Fibroblast of villous mesenchyme (primary cell): Measurements from ENCODE around the gene RAD51. TPM values are rescaled to one million over a fixed set of nuclear protein-coding genes. Genes with fewer than 3 reads are reported as not detected.

Source experiments
- DNase-seq: peaks from one replicate; pipeline ENCODE4 v3.0.0-alpha.2; 2010; ENCODE audit warnings: low read depth
- H3K4me3 ChIP-seq: 2 replicates; pipeline ENCODE4 v1.5.1; 2011; ENCODE audit warnings: low read depth, mild to moderate bottlenecking, low read length
- total RNA-seq: library from RNA; depleted of rRNA; stranded (reverse); fragments of >200 nt; gene quantifications from 2 replicates; pipeline ENCODE4 v1.2.3, GENCODE V29; 2012
- TF ChIP-seq, protein P1 (sequence below): IDR thresholded peaks from 2 replicates; pipeline ENCODE4 v1.5.1; 2012; ENCODE audit warnings: low read depth, mild to moderate bottlenecking, low read length; ENCODE audit not compliant: insufficient read depth

RAD51 gene
- total RNA-seq, 1 donor = 3.5 TPM

DNA sequence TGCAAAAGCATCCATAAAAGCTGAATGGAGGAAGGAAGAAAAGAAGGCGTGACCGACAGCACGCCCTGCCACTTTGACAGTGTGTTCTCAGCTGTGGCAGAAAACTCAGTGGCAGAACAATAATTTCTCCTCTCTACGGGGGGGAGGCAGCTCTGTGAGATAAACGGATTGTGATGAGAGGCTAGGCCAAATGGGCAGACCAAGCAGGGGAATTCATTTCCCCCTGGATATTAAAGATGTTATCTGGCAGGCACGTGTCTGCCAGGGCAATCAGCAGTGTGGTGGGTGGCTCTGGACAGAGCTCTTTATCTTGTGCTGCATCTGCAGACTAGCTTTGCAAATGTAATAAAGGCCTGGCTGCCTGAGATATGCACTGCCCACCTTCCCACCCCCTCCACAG is 62.0 kb downstream of the RAD51 start:
- DNase-seq = no peak
- H3K4me3 ChIP-seq = no peak overlapping the region

DNA sequence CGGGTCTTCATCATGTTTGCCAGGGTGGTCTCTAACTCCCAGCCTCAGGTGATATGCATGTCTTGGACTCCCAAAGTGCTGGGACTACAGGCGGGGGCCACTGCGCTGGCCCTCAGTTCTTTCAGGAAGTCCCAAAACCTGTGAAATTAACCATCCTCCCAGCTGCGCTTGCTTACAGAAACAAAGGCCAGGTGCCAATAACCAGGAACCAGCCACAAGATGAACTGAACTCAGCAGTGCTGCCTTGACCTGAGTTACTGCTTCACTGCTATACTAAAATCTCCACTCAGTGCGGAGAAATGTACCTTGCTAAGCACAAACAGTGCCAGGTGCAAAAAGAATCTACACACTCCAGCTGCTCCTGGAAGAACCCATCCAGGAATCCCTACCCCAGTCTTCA is 65.0 kb downstream of the RAD51 start:
- no peak overlapping the region for H3K4me3 ChIP-seq
- TF ChIP-seq, protein P1, sequence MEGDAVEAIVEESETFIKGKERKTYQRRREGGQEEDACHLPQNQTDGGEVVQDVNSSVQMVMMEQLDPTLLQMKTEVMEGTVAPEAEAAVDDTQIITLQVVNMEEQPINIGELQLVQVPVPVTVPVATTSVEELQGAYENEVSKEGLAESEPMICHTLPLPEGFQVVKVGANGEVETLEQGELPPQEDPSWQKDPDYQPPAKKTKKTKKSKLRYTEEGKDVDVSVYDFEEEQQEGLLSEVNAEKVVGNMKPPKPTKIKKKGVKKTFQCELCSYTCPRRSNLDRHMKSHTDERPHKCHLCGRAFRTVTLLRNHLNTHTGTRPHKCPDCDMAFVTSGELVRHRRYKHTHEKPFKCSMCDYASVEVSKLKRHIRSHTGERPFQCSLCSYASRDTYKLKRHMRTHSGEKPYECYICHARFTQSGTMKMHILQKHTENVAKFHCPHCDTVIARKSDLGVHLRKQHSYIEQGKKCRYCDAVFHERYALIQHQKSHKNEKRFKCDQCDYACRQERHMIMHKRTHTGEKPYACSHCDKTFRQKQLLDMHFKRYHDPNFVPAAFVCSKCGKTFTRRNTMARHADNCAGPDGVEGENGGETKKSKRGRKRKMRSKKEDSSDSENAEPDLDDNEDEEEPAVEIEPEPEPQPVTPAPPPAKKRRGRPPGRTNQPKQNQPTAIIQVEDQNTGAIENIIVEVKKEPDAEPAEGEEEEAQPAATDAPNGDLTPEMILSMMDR = no peak
- no peak for DNase-seq

More for the DNA sequence above, 62.0 kb downstream of the RAD51 start:
- TF ChIP-seq, protein P1 = no peak

DNA sequence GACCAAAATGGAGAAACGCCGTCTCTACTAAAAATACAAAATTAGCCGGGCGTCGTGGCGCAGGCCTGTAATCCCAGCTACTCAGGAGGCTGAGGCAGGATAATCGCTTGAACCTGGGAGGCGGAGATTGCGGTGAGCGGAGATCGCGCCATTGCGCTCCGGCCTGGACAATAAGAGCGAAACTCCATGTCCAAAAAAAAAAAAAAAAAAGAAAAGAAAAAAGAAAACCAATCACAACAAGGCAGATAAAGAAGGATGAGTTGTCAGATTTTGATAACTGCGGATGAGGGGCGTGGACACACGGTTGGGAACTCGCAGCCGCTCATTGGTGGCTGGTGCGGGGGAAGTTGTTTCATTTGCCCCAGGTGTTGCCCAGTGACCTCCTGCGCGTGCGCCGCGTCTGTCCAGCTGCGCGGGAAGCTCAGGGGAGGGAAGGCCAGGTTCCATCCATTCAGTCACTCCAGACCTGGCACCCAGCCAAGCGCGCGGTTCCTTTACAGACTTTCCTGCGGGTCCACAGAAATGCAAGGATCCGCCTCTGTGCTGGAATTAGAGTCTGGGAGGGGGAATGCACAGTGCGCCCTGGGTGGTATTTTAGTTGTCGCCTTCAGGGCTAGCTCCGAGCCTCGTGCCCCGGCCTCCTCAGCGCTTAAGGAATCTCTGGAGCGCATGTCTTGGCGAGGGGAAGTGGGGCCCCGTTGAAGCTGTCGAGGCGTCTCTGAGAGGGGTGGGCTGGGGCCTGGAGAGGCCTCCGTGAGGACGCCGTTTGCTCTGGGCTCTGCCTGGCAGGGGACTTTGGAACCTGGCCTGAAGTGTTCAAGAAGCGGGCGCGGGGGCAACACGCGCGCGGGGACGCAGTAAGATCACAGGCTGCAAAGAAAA is 68.2 kb downstream of the RAD51 start:
- DNase-seq = peak; percentile 54
- TF ChIP-seq, protein P1 = no peak

GRCh38 chr15:40763801-40764628 is 69.0 kb downstream of the RAD51 start, which contains the start of gene GCHFR:
TSS of gene GCHFR (plus strand) at chr15:40764068. CDS start at chr15:40764181, 113 bp downstream.
- peak within 1 kb of the TSS; percentile 65 for H3K4me3 ChIP-seq
- TF ChIP-seq, protein P1 = peak; percentile 32
- DNase-seq = peak; percentile 66

More for the DNA sequence above, 68.2 kb downstream of the RAD51 start:
- peak overlapping the region; percentile 65 for H3K4me3 ChIP-seq

GRCh38 chr15:40764629-40765103 is 69.7 kb downstream of the RAD51 start:
- TF ChIP-seq, protein P1 = no peak
- no peak for DNase-seq
- H3K4me3 ChIP-seq = peak overlapping the region; percentile 65

GRCh38 chr15:40766194-40766815 is 71.3 kb downstream of the RAD51 start:
- TF ChIP-seq, protein P1 = no peak
- no peak overlapping the region for H3K4me3 ChIP-seq
- no peak for DNase-seq
